Measurements from ENCODE around the gene CAMKK2.
"Not testable (repeated sequence)": the region's sequence is repeated elsewhere in the genome, so short reads cannot be mapped to it uniquely, and the experiment has no call there.

CAMKK2 gene

GRCh38 chr12:121274036-121274763, 22.3 kb downstream of the CAMKK2 start:
- H3K27ac ChIP-seq (ENCODE audit: low read length): no peak overlapping the region
- no peaks in the 10 kb centered on the region for H3K27me3 ChIP-seq (ENCODE audit: control insufficient read depth, insufficient read depth, low read length)
- peaks cover 13% of the 10 kb centered on the region for H3K36me3 ChIP-seq (ENCODE audit: control insufficient read depth, low read depth, low read length)
- no peak overlapping the region for H3K4me3 ChIP-seq (ENCODE audit: low read length)
- no peak overlapping the region for H3K9ac ChIP-seq (ENCODE audit: low read length)
- no peaks in the 10 kb centered on the region for H3K4me1 ChIP-seq (ENCODE audit: control insufficient read depth, low read depth, low read length)
- H3K9me3 ChIP-seq (ENCODE audit: control insufficient read depth, low read depth, low read length): no peaks in the 10 kb centered on the region

DNA sequence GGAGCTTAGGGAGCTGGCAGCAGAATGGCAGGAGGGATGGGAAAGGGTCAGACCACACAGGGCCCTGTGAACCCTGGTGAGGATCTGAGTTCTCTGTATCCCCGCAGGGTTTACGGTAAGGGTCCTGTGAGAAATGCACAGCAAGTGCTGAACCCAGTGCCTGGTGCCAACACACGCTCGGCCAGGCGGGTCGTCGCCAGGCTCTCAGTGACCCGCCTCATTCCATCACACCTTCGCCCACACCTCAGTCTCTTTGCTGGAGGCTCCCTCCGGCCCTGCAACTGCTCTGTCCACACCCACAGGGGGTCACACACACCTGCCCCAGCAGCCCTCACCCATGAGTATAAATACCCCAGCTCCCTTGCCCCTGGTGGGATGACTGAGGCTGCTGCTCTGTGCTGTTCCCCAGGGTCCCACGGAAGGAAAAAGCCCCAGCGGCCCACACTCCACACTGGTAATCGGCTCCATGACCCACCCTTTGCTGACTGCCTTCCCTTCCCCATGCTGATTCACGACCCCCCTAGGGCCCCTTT, 23.1 kb downstream of the CAMKK2 start:
- no peaks in the 10 kb centered on the region for H3K4me1 ChIP-seq (ENCODE audit: control insufficient read depth, low read depth, low read length)

GRCh38 chr12:121267822-121268221, 28.7 kb downstream of the CAMKK2 start:
- Histone ChIP-seq H3K9me3 (ENCODE audit: control insufficient read depth, low read depth, low read length) (no peaks in the 10 kb centered on the region), H3K4me1 (ENCODE audit: control insufficient read depth, low read depth, low read length) (no peaks in the 10 kb centered on the region), H3K27ac (ENCODE audit: low read length) (no peak overlapping the region), H3K36me3 (ENCODE audit: control insufficient read depth, low read depth, low read length) (peaks cover 34% of the 10 kb centered on the region), H3K9ac (ENCODE audit: low read length) (no peak overlapping the region), H3K4me3 (ENCODE audit: low read length) (no peak overlapping the region), H3K27me3 (ENCODE audit: control insufficient read depth, insufficient read depth, low read length) (no peaks in the 10 kb centered on the region)

More for the DNA sequence above, 23.1 kb downstream of the CAMKK2 start:
- H3K36me3 ChIP-seq (ENCODE audit: control insufficient read depth, low read depth, low read length): peaks cover 21% of the 10 kb centered on the region
- H3K27me3 ChIP-seq (ENCODE audit: control insufficient read depth, insufficient read depth, low read length): no peaks in the 10 kb centered on the region
- H3K27ac ChIP-seq (ENCODE audit: low read length): no peak overlapping the region
- H3K9ac ChIP-seq (ENCODE audit: low read length): no peak overlapping the region
- H3K4me3 ChIP-seq (ENCODE audit: low read length): no peak overlapping the region
- H3K9me3 ChIP-seq (ENCODE audit: control insufficient read depth, low read depth, low read length): no peaks in the 10 kb centered on the region

DNA sequence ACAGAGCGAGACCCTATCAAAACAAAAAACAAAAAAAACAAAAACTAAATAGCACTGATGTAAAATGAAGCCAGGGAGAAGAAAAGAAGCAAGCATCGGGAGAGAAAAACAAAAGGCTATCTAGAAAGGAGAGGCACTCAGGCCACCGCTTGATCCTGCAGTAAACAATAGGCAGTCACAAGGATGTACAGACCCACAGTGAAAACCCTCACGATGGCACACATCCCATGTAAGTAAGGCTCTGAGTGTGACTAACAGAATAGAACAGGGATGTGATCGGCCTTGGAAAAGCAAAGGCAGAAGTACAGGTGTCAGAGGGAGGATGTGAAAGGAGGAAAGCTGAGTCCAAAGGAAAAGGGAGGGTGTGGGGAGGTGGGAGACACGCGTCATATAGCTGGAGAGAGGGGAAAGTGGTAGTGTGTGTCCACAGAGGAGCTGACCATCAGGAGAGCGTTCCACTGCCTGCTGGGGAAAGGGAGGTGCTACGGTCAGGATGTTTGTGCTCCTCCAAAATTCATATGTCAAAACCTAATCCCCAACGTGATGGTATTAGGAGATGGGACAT, 31.5 kb downstream of the CAMKK2 start:
- Histone ChIP-seq H3K9ac (ENCODE audit: low read length) (no peak overlapping the region), H3K4me1 (ENCODE audit: control insufficient read depth, low read depth, low read length) (no peaks in the 10 kb centered on the region), H3K27me3 (ENCODE audit: control insufficient read depth, insufficient read depth, low read length) (no peaks in the 10 kb centered on the region), H3K27ac (ENCODE audit: low read length) (no peak overlapping the region), H3K4me3 (ENCODE audit: low read length) (no peak overlapping the region), H3K9me3 (ENCODE audit: control insufficient read depth, low read depth, low read length) (no peaks in the 10 kb centered on the region), H3K36me3 (ENCODE audit: control insufficient read depth, low read depth, low read length) (peaks cover 31% of the 10 kb centered on the region)

GRCh38 chr12:121264135-121264534, 32.4 kb downstream of the CAMKK2 start:
- H3K4me1 ChIP-seq (ENCODE audit: control insufficient read depth, low read depth, low read length): no peaks in the 10 kb centered on the region
- H3K9me3 ChIP-seq (ENCODE audit: control insufficient read depth, low read depth, low read length): no peaks in the 10 kb centered on the region
- no peak overlapping the region for H3K4me3 ChIP-seq (ENCODE audit: low read length)
- H3K9ac ChIP-seq (ENCODE audit: low read length): no peak overlapping the region
- H3K27me3 ChIP-seq (ENCODE audit: control insufficient read depth, insufficient read depth, low read length): no peaks in the 10 kb centered on the region
- H3K27ac ChIP-seq (ENCODE audit: low read length): no peak overlapping the region
- H3K36me3 ChIP-seq (ENCODE audit: control insufficient read depth, low read depth, low read length): peaks cover 36% of the 10 kb centered on the region

DNA sequence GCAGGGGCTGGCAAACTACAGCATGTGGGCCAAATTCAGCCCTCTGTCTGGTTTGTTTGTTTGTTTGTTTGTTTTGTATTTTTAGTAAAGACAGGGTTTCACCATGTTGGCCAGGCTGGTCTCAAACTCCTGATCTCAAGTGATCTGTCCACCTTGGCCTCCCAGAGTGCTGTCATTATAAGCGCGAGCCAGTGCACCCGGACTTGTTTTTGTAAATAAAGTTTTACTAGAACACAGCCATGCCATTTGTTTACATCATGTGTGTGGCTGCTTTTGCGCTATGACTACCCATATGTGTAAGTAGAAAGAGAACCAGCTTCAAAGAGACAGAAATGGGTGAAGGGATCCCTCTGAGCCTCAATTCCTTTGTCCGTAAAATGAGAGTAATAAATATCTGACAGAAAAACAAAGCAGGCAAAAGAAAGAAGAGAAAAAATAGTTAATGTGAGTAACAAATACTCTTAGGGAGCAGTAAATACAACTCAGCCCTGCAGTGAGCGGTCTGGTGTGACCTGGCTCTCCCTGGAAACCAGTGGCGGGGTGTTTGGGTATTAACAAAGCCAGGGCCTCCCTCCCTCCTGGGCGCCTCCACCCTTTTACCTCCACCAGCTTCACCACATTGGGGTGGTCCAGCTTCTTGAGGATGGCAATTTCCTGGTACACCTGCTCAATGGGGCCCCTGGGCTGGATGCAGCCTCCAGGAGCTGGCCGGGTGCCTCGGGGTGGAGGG, 33.1 kb downstream of the CAMKK2 start:
- H3K27ac ChIP-seq (ENCODE audit: low read length): no peak overlapping the region
- H3K9ac ChIP-seq (ENCODE audit: low read length): no peak overlapping the region
- no peaks in the 10 kb centered on the region for H3K27me3 ChIP-seq (ENCODE audit: control insufficient read depth, insufficient read depth, low read length)
- H3K4me1 ChIP-seq (ENCODE audit: control insufficient read depth, low read depth, low read length): no peaks in the 10 kb centered on the region
- no peaks in the 10 kb centered on the region for H3K9me3 ChIP-seq (ENCODE audit: control insufficient read depth, low read depth, low read length)
- no peak overlapping the region for H3K4me3 ChIP-seq (ENCODE audit: low read length)
- H3K36me3 ChIP-seq (ENCODE audit: control insufficient read depth, low read depth, low read length): peaks cover 29% of the 10 kb centered on the region

DNA sequence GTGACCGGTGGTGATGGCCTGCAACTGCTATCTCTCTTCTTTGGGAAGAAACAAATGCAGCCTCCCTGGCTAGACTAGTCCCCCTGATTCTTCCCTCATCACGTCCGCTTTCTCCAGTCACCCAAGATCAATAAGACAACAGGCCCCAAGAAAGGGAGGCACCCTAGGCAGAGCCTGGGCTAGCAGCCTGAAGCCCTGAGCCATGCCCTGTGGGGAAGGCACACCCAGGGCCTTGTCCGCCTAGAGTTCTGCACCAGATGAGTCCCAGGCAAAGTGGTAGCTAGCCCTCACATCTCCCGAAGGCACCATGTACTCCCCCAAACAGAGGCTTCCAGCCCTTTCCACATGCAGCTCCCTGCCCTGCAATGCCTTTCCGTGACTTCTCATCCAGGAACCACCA, 35.1 kb downstream of the CAMKK2 start:
- Histone ChIP-seq H3K36me3 (ENCODE audit: control insufficient read depth, low read depth, low read length) (peaks cover 28% of the 10 kb centered on the region), H3K4me3 (ENCODE audit: low read length) (no peak overlapping the region), H3K27ac (ENCODE audit: low read length) (no peak overlapping the region), H3K4me1 (ENCODE audit: control insufficient read depth, low read depth, low read length) (no peaks in the 10 kb centered on the region), H3K9me3 (ENCODE audit: control insufficient read depth, low read depth, low read length) (no peaks in the 10 kb centered on the region), H3K9ac (ENCODE audit: low read length) (no peak overlapping the region), H3K27me3 (ENCODE audit: control insufficient read depth, insufficient read depth, low read length) (no peaks in the 10 kb centered on the region)

- no peak overlapping the region for H3K4me3 ChIP-seq (ENCODE audit: low read length)
- no peaks in the 10 kb centered on the region for H3K4me1 ChIP-seq (ENCODE audit: control insufficient read depth, low read depth, low read length)
- H3K27me3 ChIP-seq (ENCODE audit: control insufficient read depth, insufficient read depth, low read length): no peaks in the 10 kb centered on the region
- H3K36me3 ChIP-seq (ENCODE audit: control insufficient read depth, low read depth, low read length): peaks cover 32% of the 10 kb centered on the region
- H3K27ac ChIP-seq (ENCODE audit: low read length): no peak overlapping the region
- H3K9ac ChIP-seq (ENCODE audit: low read length): no peak overlapping the region
- no peaks in the 10 kb centered on the region for H3K9me3 ChIP-seq (ENCODE audit: control insufficient read depth, low read depth, low read length)
Observed at GRCh38 chr12:121260091-121260490, 36.4 kb downstream of the CAMKK2 start.

DNA sequence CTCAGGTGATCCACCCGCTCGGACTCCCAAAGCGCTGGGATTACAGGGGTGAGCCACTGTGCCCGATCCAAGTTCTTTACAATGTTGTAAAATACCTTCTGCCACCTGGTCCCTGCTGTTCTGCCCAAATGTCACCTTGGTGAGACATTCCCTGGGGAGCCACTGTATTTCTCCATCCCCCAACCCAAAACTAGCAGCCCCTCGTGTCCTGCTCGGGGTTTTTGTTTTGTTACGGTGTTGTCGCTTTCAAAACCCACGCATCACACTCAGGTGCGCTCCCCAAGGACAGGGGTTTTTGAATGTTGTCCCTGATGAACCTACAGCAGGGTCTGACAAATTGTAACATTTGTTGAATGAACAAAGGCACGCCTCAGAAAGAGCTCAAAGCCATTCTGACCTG, 37.4 kb downstream of the CAMKK2 start:
- Histone ChIP-seq H3K4me1 (ENCODE audit: control insufficient read depth, low read depth, low read length) (no peaks in the 10 kb centered on the region), H3K36me3 (ENCODE audit: control insufficient read depth, low read depth, low read length) (peaks cover 37% of the 10 kb centered on the region)

GRCh38 chr12:121257704-121258449, 38.6 kb downstream of the CAMKK2 start:
- peaks cover 38% of the 10 kb centered on the region for H3K36me3 ChIP-seq (ENCODE audit: control insufficient read depth, low read depth, low read length)
- not testable (repeated sequence) for H3K9ac ChIP-seq (ENCODE audit: low read length)

More for the DNA sequence above, 37.4 kb downstream of the CAMKK2 start:
- H3K9ac ChIP-seq (ENCODE audit: low read length): no peak overlapping the region
- no peak overlapping the region for H3K4me3 ChIP-seq (ENCODE audit: low read length)
- H3K27ac ChIP-seq (ENCODE audit: low read length): no peak overlapping the region
- H3K27me3 ChIP-seq (ENCODE audit: control insufficient read depth, insufficient read depth, low read length): no peaks in the 10 kb centered on the region
- H3K9me3 ChIP-seq (ENCODE audit: control insufficient read depth, low read depth, low read length): no peaks in the 10 kb centered on the region

DNA sequence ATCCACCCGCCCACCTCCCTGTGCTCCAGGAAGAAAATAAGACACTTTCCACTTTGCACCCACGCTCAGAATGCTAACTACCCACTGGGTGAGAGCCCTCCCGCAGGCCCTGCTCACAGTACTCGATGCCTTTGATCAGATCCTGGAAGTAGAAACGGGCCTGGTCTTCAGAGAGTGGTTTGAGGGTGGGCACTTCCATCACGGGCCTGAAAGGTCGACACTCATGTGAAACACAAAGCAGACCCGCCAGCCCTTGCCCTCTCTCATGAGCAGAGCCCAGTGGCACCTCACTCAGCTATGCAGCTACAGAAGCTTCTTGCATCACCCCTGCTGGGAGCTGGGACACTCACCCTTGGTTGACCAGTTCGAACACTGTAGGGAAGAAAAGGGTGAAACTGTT, 41.1 kb downstream of the CAMKK2 start:
- no peak overlapping the region for H3K4me3 ChIP-seq (ENCODE audit: low read length)
- H3K36me3 ChIP-seq (ENCODE audit: control insufficient read depth, low read depth, low read length): peaks cover 45% of the 10 kb centered on the region
- H3K27me3 ChIP-seq (ENCODE audit: control insufficient read depth, insufficient read depth, low read length): no peaks in the 10 kb centered on the region
- H3K4me1 ChIP-seq (ENCODE audit: control insufficient read depth, low read depth, low read length): no peaks in the 10 kb centered on the region
- no peak overlapping the region for H3K27ac ChIP-seq (ENCODE audit: low read length)
- no peak overlapping the region for H3K9ac ChIP-seq (ENCODE audit: low read length)
- H3K9me3 ChIP-seq (ENCODE audit: control insufficient read depth, low read depth, low read length): no peaks in the 10 kb centered on the region

More at GRCh38 chr12:121257704-121258449, 38.6 kb downstream of the CAMKK2 start:
- not testable (repeated sequence) for H3K9me3 ChIP-seq (ENCODE audit: control insufficient read depth, low read depth, low read length); H3K27ac ChIP-seq (ENCODE audit: low read length); H3K4me3 ChIP-seq (ENCODE audit: low read length); H3K4me1 ChIP-seq (ENCODE audit: control insufficient read depth, low read depth, low read length); H3K27me3 ChIP-seq (ENCODE audit: control insufficient read depth, insufficient read depth, low read length)
